Loucy (cell line): Measurements from ENCODE around the gene CFAP20DC.

Source experiments
- CTCF ChIP-seq: fragments of 200-600 bp; sonication (generic); conservative IDR thresholded peaks from 2 replicates; pipeline ENCODE4 v1.5.1; 2014; ENCODE audit warnings: mild to moderate bottlenecking, antibody characterized with exemption, low read length
- EZH2phosphoT487 ChIP-seq: fragments of 200-600 bp; IDR thresholded peaks from 2 replicates; pipeline ENCODE4 v1.6.1; 2018; ENCODE audit warnings: antibody characterized with exemption, mild to moderate bottlenecking, moderate library complexity, borderline replicate concordance

GRCh38 chr3:58965865-58966264, 84.0 kb downstream of the CFAP20DC start:
- no peak for TF ChIP-seq CTCF
- TF ChIP-seq EZH2phosphoT487, result no peak
